Activated naive CD4-positive, alpha-beta T cell treated with anti-CD3 and anti-CD28 coated beads for 36 hours (primary cell): ENCODE results near the gene ALPP. TPM values are rescaled to one million over a fixed set of nuclear protein-coding genes. Genes with fewer than 3 reads are reported as not detected.
"Not testable (repeated sequence)": the region's sequence is repeated elsewhere in the genome, so short reads cannot be mapped to it uniquely, and the experiment has no call there.

Experiments used
- CTCF ChIA-PET: fragments of 350-600 bp; sonication (Branson Sonifier 250); formaldehyde crosslinking; loops from one replicate; lab custom pipeline; 2021; ENCODE audit warnings: antibody characterized with exemption; lab: Charles Lee
- DNase-seq: peaks from one replicate; pipeline ENCODE4 v3.0.0-alpha.2; 2020
- H3K27ac Mint-ChIP-seq: one replicate; pipeline ENCODE4 v1.8.0; 2021; ENCODE audit warnings: mild to moderate bottlenecking, mixed read lengths
- H3K27me3 Mint-ChIP-seq: one replicate; pipeline ENCODE4 v1.8.0; 2021; ENCODE audit warnings: low read depth, mixed read lengths
- H3K36me3 Mint-ChIP-seq: one replicate; pipeline ENCODE4 v1.8.0; 2021; ENCODE audit warnings: low read depth, mixed read lengths
- H3K4me1 Mint-ChIP-seq: one replicate; pipeline ENCODE4 v1.8.0; 2021; ENCODE audit warnings: low read depth, mixed read lengths
- H3K4me3 Mint-ChIP-seq: one replicate; pipeline ENCODE4 v1.8.0; 2021; ENCODE audit warnings: mild to moderate bottlenecking, moderate library complexity, mixed read lengths
- H3K9me3 Mint-ChIP-seq: one replicate; pipeline ENCODE4 v1.8.0; 2021; ENCODE audit warnings: mixed read lengths
- intact Hi-C: fragments of 100-400 bp; cut with micrococcal nuclease; formaldehyde crosslinking; loops from one replicate; pipeline ENCODE4 v1.15.1; 2023
- total RNA-seq, 2 experiments: library from RNA; stranded (reverse); gene quantifications; one replicate each; pipeline ENCODE4 v1.2.3, GENCODE V29; 2021

The ALPP gene
- total RNA-seq, 2 experiments from 2014 or later: not detected

DNA sequence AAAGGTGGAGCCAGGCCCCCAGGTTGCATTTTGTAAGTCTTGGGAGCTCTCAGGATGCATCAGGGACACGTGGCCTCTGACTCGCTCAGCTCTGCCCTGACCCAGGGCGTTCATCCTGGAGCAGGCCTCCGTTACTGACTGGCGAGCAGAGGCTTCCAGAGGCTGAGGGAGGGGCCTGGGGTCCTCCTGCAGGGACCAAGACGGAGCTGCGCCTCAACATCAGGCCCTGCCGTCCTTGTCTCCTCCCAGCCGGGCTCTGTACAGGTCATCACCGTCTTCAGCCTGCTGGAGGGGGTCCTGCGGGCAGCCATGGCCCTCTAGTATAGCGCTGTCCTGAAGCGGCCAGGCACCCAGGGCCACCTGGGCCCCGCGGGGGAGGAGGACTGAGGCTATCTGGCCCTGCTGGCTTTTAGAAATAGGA, 10.2 kb upstream of the ALPP start:
- no peak overlapping the region for H3K4me3 Mint-ChIP-seq

GRCh38 chr2:232369126-232369951, 9.2 kb upstream of the ALPP start:
- intact Hi-C loops: no loop called here
- H3K9me3 Mint-ChIP-seq: no peaks in the 10 kb centered on the region
- no peak overlapping the region for H3K27ac Mint-ChIP-seq
- CTCF ChIA-PET: interaction anchor here (0.7 kb wide), 1 partner anchor 1031 kb away, joined by 3 read pairs; no protein-coding TSS in a partner anchor
- no peaks in the 10 kb centered on the region for H3K36me3 Mint-ChIP-seq
- DNase-seq: no peak
- no peaks in the 10 kb centered on the region for H3K27me3 Mint-ChIP-seq
- H3K4me3 Mint-ChIP-seq: no peak overlapping the region
- H3K4me1 Mint-ChIP-seq: peaks cover 4% of the 10 kb centered on the region

More for the DNA sequence above, 10.2 kb upstream of the ALPP start:
- Mint-ChIP-seq H3K27me3 (no peaks in the 10 kb centered on the region), H3K27ac (no peak overlapping the region), H3K36me3 (no peaks in the 10 kb centered on the region), H3K4me1 (peaks cover 14% of the 10 kb centered on the region), H3K9me3 (no peaks in the 10 kb centered on the region)
- DNase-seq: no peak
- CTCF ChIA-PET: no interaction called here
- intact Hi-C loops: no loop called here

- CTCF ChIA-PET: interaction anchor here (0.7 kb wide), 1 partner anchor 1032 kb away, joined by 3 read pairs; no protein-coding TSS in a partner anchor
Observed at GRCh38 chr2:232370007-232370406, 8.5 kb upstream of the ALPP start.

DNA sequence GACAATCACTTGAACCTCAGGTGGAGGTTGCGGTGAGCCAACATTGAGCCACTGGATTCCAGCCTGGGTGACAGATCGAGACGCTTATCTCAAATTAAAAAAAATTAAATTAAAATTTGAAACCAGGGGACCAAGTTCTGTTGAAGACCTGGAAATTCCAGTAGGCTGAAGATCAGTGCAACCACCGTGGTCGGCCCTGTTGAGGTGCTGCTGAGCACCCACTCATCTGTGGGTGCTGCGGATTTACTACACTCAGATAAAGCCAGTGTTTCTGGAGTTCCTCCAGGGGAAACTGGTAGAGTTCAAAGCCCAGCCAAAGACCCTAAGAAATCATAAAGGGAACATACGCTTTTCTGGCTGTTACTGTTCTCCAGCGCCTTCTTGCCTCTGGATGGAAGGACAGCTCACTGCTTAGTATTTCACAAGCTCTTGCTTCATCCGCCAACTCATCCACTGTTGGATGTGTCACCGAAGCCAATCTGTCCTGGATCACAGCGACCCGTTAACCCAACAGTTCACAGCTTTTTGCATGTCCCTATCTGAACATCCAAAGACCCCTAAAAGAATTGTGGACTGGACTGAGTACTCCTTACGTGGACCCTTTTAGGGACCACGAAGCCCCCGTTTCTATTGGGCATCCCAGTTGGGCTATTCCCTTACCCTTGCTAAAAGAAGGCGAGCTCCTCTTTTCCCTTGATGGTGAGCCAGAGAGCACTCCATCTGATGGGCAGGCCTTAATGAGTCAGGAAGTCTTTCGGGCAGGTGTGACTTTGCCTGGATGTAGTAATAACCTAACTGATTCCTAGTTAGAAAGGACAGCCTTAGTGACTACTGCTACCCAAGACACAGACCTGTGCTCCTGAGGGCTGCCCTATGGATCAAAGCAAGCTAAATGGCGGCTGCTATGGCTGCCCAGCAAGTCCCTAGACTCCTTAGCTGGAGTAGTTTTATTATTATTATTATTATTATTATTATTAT, 6.0 kb upstream of the ALPP start:
- Mint-ChIP-seq H3K36me3 (no peaks in the 10 kb centered on the region), H3K27me3 (no peaks in the 10 kb centered on the region), H3K4me3 (no peak overlapping the region), H3K27ac (no peak overlapping the region), H3K9me3 (no peaks in the 10 kb centered on the region), H3K4me1 (no peaks in the 10 kb centered on the region)
- intact Hi-C loops: no loop called here
- DNase-seq: no peak
- CTCF ChIA-PET: interaction anchor here (0.5 to 1.7 kb wide), 4 partner anchors 9 to 718 kb away, joined by 3 to 5 read pairs (median 4); no protein-coding TSS in a partner anchor

More at GRCh38 chr2:232370007-232370406, 8.5 kb upstream of the ALPP start:
- H3K27me3 Mint-ChIP-seq, H3K36me3 Mint-ChIP-seq, DNase-seq, H3K27ac Mint-ChIP-seq, intact Hi-C loops, H3K4me1 Mint-ChIP-seq, H3K4me3 Mint-ChIP-seq, H3K9me3 Mint-ChIP-seq: not testable (repeated sequence)

- intact Hi-C loops: no loop called here
- no peak for DNase-seq
- Mint-ChIP-seq H3K36me3 (no peaks in the 10 kb centered on the region), H3K27me3 (no peaks in the 10 kb centered on the region), H3K4me3 (no peak overlapping the region), H3K4me1 (no peaks in the 10 kb centered on the region), H3K9me3 (no peaks in the 10 kb centered on the region), H3K27ac (no peak overlapping the region)
- CTCF ChIA-PET: no interaction called here
Observed at GRCh38 chr2:232374356-232374755, 4.2 kb upstream of the ALPP start.

DNA sequence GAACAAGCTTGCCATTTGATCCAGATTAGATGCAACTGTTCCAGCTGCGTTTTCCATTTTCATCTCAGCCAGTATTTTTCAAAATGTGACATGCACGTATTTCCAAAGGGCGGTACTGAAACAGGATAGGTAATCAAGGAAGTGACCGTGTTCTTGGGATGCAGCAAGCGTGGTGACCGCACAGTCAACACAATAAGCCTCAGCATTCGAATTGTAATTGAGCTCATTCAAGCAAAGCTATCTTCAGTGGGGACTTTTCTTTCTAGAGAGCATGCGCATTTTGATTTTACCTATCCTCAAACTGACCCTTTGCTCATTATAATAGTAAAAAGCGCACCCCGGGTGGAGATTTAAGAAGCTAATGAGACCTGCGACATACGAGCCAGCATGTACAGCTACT, 3.4 kb upstream of the ALPP start:
- CTCF ChIA-PET: no interaction called here
- intact Hi-C loops: no loop called here
- H3K27me3 Mint-ChIP-seq: no peaks in the 10 kb centered on the region
- H3K9me3 Mint-ChIP-seq: no peaks in the 10 kb centered on the region
- H3K4me3 Mint-ChIP-seq: no peak overlapping the region
- H3K4me1 Mint-ChIP-seq: no peaks in the 10 kb centered on the region
- no peak for DNase-seq
- no peak overlapping the region for H3K27ac Mint-ChIP-seq
- H3K36me3 Mint-ChIP-seq: no peaks in the 10 kb centered on the region

DNA sequence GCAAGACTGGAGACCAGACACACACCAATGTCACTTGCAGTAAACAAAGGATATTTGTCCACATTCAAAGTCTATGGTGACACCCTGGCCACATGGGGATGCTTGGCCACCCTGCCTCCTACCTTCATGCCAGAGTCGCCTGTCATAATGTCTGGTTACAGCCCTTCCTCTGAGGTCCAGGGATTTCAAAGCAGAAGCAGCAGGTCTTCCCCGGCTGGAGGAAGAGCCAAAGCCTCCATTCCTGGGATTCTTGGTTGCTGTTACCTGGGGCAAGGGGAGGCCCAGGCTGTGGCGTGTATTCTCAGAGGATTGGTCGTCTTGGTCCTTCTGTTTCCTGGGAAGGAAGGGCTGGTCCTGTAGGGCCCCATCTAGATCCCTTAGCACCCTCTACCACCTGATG, 2.3 kb upstream of the ALPP start:
- H3K4me1 Mint-ChIP-seq: no peaks in the 10 kb centered on the region

DNA sequence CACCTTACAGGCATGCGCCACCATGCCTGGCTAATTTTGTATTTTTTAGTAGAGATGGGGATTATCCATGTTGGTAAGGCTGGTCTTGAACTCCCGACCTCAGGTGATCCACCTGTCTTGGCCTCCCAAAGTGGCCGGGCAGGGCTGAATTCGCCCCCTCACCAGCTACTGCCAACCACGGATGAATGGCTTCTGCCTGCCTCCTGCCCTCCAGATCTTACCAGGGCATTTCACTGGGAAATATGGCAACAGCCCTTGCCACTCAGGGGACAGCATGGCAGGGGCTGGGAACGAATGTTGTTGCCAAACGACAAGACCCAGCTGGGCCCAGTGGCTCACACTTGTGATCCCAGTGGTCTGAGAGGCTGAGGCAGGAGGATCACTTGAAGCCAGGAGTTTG, 1.8 kb upstream of the ALPP start:
- DNase-seq: no peak
- no peaks in the 10 kb centered on the region for H3K36me3 Mint-ChIP-seq
- no peaks in the 10 kb centered on the region for H3K9me3 Mint-ChIP-seq
- CTCF ChIA-PET: no interaction called here
- H3K4me3 Mint-ChIP-seq: no peak overlapping the region
- H3K4me1 Mint-ChIP-seq: no peaks in the 10 kb centered on the region
- peaks cover 1% of the 10 kb centered on the region for H3K27me3 Mint-ChIP-seq
- H3K27ac Mint-ChIP-seq: no peak overlapping the region
- intact Hi-C loops: no loop called here

More for the DNA sequence above, 2.3 kb upstream of the ALPP start:
- Mint-ChIP-seq H3K36me3 (no peaks in the 10 kb centered on the region), H3K4me3 (no peak overlapping the region), H3K27me3 (no peaks in the 10 kb centered on the region), H3K27ac (no peak overlapping the region), H3K9me3 (no peaks in the 10 kb centered on the region)
- DNase-seq: no peak
- CTCF ChIA-PET: no interaction called here
- intact Hi-C loops: no loop called here

GRCh38 chr2:232377319-232377718, 1.2 kb upstream of the ALPP start:
- no peak for DNase-seq
- Mint-ChIP-seq H3K4me1 (no peaks in the 10 kb centered on the region), H3K36me3 (no peaks in the 10 kb centered on the region), H3K27me3 (peaks cover 6% of the 10 kb centered on the region), H3K9me3 (no peaks in the 10 kb centered on the region), H3K4me3 (no peak overlapping the region), H3K27ac (no peak overlapping the region)
- intact Hi-C loops: no loop called here
- CTCF ChIA-PET: interaction anchor here (0.6 kb wide), 1 partner anchor 808 kb away, joined by 3 read pairs; no protein-coding TSS in a partner anchor

DNA sequence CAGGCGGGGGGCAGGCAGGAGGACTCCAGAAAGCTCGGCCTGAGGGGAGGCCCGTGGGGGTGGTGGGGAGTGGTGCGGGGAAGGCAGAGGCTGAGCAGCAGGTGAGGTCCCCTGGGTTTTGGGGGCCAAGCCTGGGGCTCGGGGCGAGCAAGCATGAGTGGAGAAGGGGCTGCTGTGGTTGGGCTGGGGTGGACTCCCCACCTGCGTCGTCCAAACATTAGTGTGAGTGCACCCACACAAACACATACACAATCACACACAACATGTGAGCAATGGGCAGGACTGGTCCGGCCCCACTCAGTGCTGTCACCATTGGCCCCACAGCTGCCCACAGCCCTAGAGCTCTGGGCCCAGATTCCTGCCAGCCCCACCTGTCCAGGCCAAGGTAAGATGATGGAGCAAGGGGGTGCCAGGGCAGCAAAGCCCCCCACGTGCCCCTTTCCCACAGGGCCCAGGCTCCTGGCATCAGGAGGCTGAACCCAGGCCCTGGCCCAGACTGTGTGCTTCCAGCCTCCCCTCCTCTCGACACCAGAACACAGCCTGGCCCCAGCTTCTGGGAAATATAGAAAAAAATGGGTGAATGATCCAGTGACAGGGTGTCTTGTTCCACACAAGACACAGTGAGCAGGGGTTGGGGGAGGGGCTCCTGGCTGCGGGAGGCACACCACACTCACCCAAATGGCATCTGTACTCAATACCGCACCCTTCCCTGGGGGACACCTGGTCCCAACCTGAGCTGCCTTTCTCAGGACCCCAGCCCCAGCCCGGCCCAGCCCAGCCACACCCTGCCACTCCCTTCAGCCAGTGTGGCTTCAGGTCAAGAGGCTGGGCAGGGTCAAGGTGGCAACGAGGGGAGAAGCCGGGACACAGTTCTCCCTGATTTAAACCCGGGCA, 463 bp upstream of the ALPP start:
- no peaks in the 10 kb centered on the region for H3K4me1 Mint-ChIP-seq
- H3K27ac Mint-ChIP-seq: no peak overlapping the region
- no peak for DNase-seq
- peaks cover 8% of the 10 kb centered on the region for H3K27me3 Mint-ChIP-seq
- CTCF ChIA-PET: interaction anchor here (0.6 kb wide), 1 partner anchor 807 kb away, joined by 3 read pairs; no protein-coding TSS in a partner anchor
- intact Hi-C loops: no loop called here
- H3K9me3 Mint-ChIP-seq: no peaks in the 10 kb centered on the region
- H3K4me3 Mint-ChIP-seq: no peak overlapping the region
- H3K36me3 Mint-ChIP-seq: no peaks in the 10 kb centered on the region

- H3K4me3 Mint-ChIP-seq, H3K27ac Mint-ChIP-seq, DNase-seq, H3K4me1 Mint-ChIP-seq, H3K36me3 Mint-ChIP-seq, CTCF ChIA-PET, H3K9me3 Mint-ChIP-seq, intact Hi-C loops: not testable (repeated sequence)
- peaks cover 24% of the 10 kb centered on the region for H3K27me3 Mint-ChIP-seq
Observed at GRCh38 chr2:232379610-232380590, 1.3 kb downstream of the ALPP start.
